ENCODE results near the gene LRMDA.

DNA sequence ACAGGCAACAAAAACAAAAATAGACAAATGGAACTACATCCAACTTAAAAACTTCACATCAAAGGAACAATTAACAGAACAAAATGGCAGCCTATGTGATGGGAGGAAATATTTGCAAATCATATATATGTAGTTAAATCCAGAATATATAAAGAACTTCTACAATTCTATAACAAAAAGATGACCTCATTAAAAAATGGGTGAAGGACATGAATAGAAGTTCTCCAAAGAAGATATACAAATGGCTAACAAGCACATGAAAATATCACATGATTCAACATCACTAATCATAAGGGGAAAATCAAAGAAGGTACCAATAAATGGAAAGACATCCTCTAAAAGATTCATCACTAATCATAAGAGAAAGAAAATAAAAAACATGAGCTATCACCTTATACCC lies 416.1 kb downstream of the LRMDA start:
- TF ChIP-seq RAD21 (IDR thresholded peaks at IDR 0.05; ENCODE audit: low read length) (no peak), CHD1 (IDR thresholded peaks at IDR 0.05; ENCODE audit: low read depth, low read length) (no peak), CEBPB (IDR thresholded peaks at IDR 0.05; ENCODE audit: low read depth, low read length) (no peak), RFX5 (IDR thresholded peaks at IDR 0.05; ENCODE audit: low read depth, low read length) (no peak), POLR2A (IDR thresholded peaks at IDR 0.05; ENCODE audit: low read depth, low read length) (no peak), MXI1 (IDR thresholded peaks at IDR 0.05; ENCODE audit: borderline replicate concordance, low read depth, low read length) (no peak), SMC3 (IDR thresholded peaks at IDR 0.05; ENCODE audit: low read depth, low read length) (no peak)
- TF ChIP-seq, protein P1, sequence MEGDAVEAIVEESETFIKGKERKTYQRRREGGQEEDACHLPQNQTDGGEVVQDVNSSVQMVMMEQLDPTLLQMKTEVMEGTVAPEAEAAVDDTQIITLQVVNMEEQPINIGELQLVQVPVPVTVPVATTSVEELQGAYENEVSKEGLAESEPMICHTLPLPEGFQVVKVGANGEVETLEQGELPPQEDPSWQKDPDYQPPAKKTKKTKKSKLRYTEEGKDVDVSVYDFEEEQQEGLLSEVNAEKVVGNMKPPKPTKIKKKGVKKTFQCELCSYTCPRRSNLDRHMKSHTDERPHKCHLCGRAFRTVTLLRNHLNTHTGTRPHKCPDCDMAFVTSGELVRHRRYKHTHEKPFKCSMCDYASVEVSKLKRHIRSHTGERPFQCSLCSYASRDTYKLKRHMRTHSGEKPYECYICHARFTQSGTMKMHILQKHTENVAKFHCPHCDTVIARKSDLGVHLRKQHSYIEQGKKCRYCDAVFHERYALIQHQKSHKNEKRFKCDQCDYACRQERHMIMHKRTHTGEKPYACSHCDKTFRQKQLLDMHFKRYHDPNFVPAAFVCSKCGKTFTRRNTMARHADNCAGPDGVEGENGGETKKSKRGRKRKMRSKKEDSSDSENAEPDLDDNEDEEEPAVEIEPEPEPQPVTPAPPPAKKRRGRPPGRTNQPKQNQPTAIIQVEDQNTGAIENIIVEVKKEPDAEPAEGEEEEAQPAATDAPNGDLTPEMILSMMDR (conservative IDR thresholded peaks at IDR 0.05; ENCODE audit: low read depth, low read length), result no peak

Data from IMR-90 (cell line).